Ectodermal cell (in vitro differentiated cells): ENCODE data around the gene KCNIP2.
A peak's percentile ranks its signal among the peaks of the same experiment; 100 is the strongest.

ENCODE experiments used
- H3K27ac ChIP-seq: 2 replicates; pipeline ENCODE4 v1.7.0; 2013; ENCODE audit warnings: mild to moderate bottlenecking, low read depth, low read length; ENCODE audit not compliant: insufficient read depth, poor library complexity, severe bottlenecking
- H3K27me3 ChIP-seq: 2 replicates; pipeline ENCODE4 v1.7.0; 2013; ENCODE audit warnings: mild to moderate bottlenecking, low read length; ENCODE audit not compliant: insufficient read depth, control insufficient read depth, poor library complexity, severe bottlenecking
- H3K36me3 ChIP-seq: one replicate; pipeline ENCODE4 v1.7.0; 2013; ENCODE audit warnings: low read length; ENCODE audit not compliant: control insufficient read depth, insufficient read depth
- H3K4me1 ChIP-seq: one replicate; pipeline ENCODE4 v1.7.0; 2013; ENCODE audit warnings: low read length; ENCODE audit not compliant: control insufficient read depth, insufficient read depth
- H3K4me3 ChIP-seq: 2 replicates; pipeline ENCODE4 v1.7.0; 2013; ENCODE audit warnings: low read depth, low read length, control low read depth; ENCODE audit not compliant: insufficient read depth
- H3K9me3 ChIP-seq: 2 replicates; pipeline ENCODE4 v1.7.0; 2013; ENCODE audit warnings: mild to moderate bottlenecking, low read length, moderate library complexity; ENCODE audit not compliant: control insufficient read depth
- WGBS, 2 experiments: methylation state at CpG; one replicate each; pipeline ENCODE4 v1.1.7; 2013; ENCODE audit warnings: missing lambda C conversion rate in 2 of 2; 5-methylcytosine and 5-hydroxymethylcytosine counted together

The KCNIP2 gene

DNA sequence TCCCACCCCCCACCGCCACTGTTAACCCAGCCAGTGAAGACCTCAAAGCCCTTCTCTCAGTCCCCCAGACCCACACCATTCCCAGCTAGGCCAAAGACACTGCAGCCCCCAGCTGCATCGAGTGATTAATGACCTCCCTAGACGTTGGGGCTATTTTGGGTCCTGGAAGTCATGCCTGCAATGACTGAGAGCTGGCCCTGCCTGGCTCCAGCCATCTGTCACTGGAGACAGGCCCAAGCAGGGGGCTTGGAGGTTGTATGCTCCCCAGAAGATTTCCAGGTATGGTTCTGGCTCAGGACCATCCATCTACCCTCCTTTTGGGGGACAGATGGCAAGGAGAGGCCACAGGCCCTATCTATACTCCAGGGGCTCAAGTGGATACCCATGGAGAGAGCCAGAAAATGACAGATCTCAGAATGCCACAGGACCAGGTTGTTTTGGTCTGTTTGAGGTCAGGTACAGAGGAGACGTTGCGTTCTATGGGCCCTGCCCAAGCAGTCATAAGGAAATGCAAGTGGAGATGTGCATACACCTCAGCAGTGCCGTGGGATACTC is 5.1 kb downstream of the KCNIP2 start:
- Histone ChIP-seq H3K9me3 (no peaks in the 10 kb centered on the region), H3K27ac (no peak overlapping the region), H3K36me3 (no peaks in the 10 kb centered on the region), H3K4me3 (no peak overlapping the region), H3K27me3 (peaks cover 23% of the 10 kb centered on the region), H3K4me1 (peaks cover 29% of the 10 kb centered on the region)
- WGBS, 2 experiments = 88 to 92% methylated on average over 6 of the region's 6 CpGs

GRCh38 chr10:101837748-101838147 is 5.9 kb downstream of the KCNIP2 start:
- Histone ChIP-seq H3K27me3 (peaks cover 16% of the 10 kb centered on the region), H3K27ac (no peak overlapping the region), H3K9me3 (no peaks in the 10 kb centered on the region), H3K4me1 (peaks cover 29% of the 10 kb centered on the region), H3K36me3 (no peaks in the 10 kb centered on the region), H3K4me3 (no peak overlapping the region)
- WGBS, 2 experiments = 93 to 95% methylated on average over 2 of the region's 2 CpGs

DNA sequence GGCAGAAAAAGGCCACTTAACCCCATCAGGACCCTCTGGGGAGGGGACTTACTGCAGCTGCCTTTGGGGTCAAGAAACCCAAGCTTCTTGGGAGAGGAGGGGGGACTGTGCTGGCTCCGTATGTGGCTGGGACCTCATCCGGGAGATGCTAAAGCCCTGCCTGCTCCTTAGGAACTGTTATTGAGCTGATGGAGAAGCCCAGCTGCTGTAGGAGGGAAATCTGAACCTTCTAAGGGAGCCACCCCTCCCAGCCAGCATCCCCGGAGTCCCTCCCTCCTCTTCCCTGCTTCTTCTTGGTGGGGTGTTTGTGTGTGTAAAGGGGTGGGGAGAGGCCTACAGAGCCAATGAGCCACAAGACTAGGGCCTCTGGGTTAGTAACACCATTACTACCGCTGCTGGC is 8.2 kb downstream of the KCNIP2 start:
- H3K27ac ChIP-seq = no peak overlapping the region
- H3K27me3 ChIP-seq = no peaks in the 10 kb centered on the region
- no peak overlapping the region for H3K4me3 ChIP-seq
- 59 to 60% methylated on average over 4 of the region's 4 CpGs for WGBS, 2 experiments
- peaks cover 26% of the 10 kb centered on the region for H3K4me1 ChIP-seq
- H3K9me3 ChIP-seq = no peaks in the 10 kb centered on the region
- no peaks in the 10 kb centered on the region for H3K36me3 ChIP-seq

DNA sequence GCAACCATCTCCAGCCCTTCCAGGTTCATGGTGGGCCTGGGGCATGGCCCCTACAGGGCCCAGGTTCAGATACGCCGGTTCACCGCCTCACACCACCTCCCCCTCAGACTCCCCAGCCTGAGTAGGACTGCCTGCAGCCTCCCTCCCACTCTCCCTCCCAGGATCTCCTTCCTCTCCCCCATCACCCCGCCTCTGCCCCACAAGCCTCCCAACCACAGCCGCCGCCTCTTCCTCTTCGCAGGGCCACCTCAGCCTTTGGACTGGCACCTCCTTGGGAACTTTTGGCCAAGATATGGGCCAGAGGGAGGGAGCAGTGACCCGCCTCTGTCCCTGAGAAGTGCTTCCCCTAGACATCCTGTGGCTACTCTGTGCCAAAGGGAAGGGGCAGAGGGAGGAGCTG is 9.3 kb downstream of the KCNIP2 start:
- H3K4me1 ChIP-seq = peaks cover 27% of the 10 kb centered on the region
- H3K4me3 ChIP-seq = no peak overlapping the region
- WGBS, 2 experiments = 86 to 87% methylated on average over 8 of the region's 8 CpGs
- H3K27ac ChIP-seq = no peak overlapping the region
- H3K27me3 ChIP-seq = no peaks in the 10 kb centered on the region
- no peaks in the 10 kb centered on the region for H3K9me3 ChIP-seq
- H3K36me3 ChIP-seq = no peaks in the 10 kb centered on the region

DNA sequence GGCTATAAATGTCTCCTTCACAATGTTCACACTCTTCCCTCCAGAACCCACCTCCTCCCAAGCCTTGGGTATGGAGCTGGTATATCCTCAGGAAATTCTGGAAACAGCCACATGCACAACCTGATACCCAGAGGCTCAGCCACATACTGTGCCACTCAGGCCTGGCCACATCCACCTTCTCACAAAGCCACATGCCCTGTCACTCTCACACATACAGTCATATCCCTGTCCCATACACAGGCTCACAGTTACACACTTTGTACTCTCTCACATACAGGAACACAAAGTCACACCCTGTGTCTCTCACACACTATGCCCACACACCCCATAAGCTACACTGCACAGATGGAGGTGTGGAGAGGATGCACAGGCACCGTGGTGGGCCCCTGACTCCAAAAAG is 10.1 kb downstream of the KCNIP2 start:
- H3K4me1 ChIP-seq = peaks cover 22% of the 10 kb centered on the region
- no peaks in the 10 kb centered on the region for H3K27me3 ChIP-seq
- H3K27ac ChIP-seq = no peak overlapping the region
- WGBS, 2 experiments = 96 to 97% methylated on average over 1 of the region's 1 CpG
- H3K36me3 ChIP-seq = no peaks in the 10 kb centered on the region
- no peaks in the 10 kb centered on the region for H3K9me3 ChIP-seq
- no peak overlapping the region for H3K4me3 ChIP-seq

GRCh38 chr10:101832325-101832771 is 11.3 kb downstream of the KCNIP2 start:
- H3K4me3 ChIP-seq = no peak overlapping the region
- no peaks in the 10 kb centered on the region for H3K9me3 ChIP-seq
- H3K4me1 ChIP-seq = peaks cover 22% of the 10 kb centered on the region
- 88 to 91% methylated on average over 4 of the region's 4 CpGs for WGBS, 2 experiments
- H3K27me3 ChIP-seq = no peaks in the 10 kb centered on the region
- H3K36me3 ChIP-seq = no peaks in the 10 kb centered on the region
- H3K27ac ChIP-seq = no peak overlapping the region

DNA sequence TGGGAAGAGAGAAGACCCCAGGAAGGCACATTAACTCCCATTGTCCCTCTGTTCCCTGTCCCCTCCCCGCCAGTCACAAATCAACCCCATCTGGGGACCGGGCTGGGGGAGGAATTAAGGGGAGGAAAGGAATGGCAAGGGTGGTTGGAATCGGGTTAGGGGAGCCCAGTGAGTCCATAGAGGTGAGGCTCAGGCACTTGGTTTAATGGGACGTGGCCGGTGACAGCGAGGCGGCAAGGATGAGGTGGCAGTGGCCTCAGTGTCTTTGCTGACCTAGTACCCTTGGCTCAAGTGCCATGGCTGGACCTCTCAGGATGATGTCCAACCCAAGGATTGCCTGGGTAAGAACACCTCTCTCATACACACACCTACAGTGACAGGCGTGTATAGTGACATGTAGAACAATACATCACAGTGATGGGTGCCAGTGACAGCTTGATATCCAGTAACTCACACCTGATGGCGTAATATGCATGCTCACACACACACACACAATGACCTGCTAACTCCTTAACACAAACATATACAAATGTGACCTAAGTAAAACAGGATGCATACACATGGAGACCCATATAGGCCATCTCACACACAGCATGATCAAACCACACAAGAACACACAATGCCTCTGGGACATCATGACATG is 12.3 kb downstream of the KCNIP2 start:
- WGBS, 2 experiments = 64 to 72% methylated on average over 9 of the region's 9 CpGs
- Histone ChIP-seq H3K4me1 (peaks cover 22% of the 10 kb centered on the region), H3K27ac (no peak overlapping the region), H3K36me3 (no peaks in the 10 kb centered on the region), H3K9me3 (no peaks in the 10 kb centered on the region), H3K4me3 (peak overlapping the region; percentile 44), H3K27me3 (no peaks in the 10 kb centered on the region)

- Histone ChIP-seq H3K4me3 (peak overlapping the region; percentile 44), H3K4me1 (peaks cover 19% of the 10 kb centered on the region), H3K9me3 (no peaks in the 10 kb centered on the region), H3K27me3 (no peaks in the 10 kb centered on the region), H3K27ac (peak overlapping the region; percentile 48), H3K36me3 (no peaks in the 10 kb centered on the region)
- 3 to 4% methylated on average over 56 of the region's 56 CpGs for WGBS, 2 experiments
Observed at GRCh38 chr10:101830322-101831168, 13.1 kb downstream of the KCNIP2 start.

DNA sequence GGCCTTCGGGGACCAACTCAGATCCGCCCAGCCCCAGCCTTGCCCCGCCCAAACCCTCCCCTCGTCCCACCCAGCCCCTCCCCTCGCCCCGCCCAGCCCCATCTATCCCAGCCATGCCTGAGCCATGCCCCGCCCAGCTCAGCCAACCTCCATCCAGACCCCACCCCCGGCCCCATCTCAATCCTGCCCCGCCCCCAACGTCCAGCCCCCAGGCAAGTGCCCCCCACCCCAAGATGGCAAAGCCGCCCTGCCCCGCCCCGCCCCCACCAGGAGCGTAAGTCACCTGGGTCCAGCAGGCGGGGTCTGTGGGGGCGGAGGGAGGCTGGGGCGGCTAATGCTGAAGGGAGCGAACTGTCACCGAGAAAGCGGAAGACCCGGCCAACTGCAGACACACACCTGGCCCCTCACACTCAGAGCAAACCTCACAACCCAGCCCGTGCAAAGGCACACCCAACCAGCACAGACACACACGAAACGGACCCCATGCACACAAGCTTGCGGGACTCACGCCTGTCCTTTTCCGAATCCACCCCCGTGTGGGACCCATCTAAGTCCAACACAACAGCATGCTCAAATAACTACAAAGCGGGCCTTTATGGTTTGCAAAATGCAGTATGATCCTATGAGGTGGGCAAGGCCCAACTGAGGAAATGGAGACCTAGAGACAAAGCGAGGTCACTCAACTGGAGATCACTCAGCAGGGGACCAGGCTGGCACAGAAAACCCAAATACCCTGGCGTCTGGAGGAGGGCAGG is 13.9 kb downstream of the KCNIP2 start:
- Histone ChIP-seq H3K36me3 (no peaks in the 10 kb centered on the region), H3K27me3 (no peaks in the 10 kb centered on the region), H3K9me3 (no peaks in the 10 kb centered on the region), H3K4me3 (peak overlapping the region; percentile 44), H3K27ac (peak overlapping the region; percentile 55), H3K4me1 (peaks cover 13% of the 10 kb centered on the region)
- 6 to 9% methylated on average over 21 to 26 of the region's 31 CpGs for WGBS, 2 experiments
